C1 segment of cervical spinal cord (tissue), 14 donors: ENCODE data around the gene CCL24.
"Not testable (repeated sequence)": the region's sequence is repeated elsewhere in the genome, so short reads cannot be mapped to it uniquely, and the experiment has no call there.

Source experiments
- DNase-seq, 14 donors: peaks; one replicate each; lab custom pipeline; 2025; lab: John Stamatoyannopoulos, UW

Gene CCL24

DNA sequence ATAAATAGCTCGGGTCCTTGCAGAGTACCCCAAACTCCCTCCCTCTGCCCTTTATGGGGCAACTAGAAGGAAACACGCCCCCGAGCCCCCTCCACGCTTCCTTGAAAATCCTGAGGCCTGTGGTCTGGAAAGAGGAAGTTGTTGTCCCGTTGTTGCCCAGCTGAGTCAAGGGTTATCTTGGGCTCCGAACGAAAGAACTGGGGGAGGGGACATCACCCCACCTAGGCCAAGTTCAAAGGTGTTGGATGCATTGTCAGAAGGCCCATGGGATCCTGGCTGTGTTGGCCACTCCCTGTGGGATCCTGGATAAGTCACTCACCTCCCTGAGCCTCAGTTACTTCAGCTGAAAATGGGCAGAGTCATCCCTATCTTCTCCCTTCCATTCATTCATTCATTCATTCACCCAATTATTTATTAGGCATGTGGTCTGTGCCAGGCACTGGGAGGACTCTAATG is at the start of gene CCL24:
CCL24 (minus strand) TSS at position 26 of the 456 bp plus-strand sequence. CDS start 91 bp downstream, outside the sequence.
- no peak for DNase-seq

DNA sequence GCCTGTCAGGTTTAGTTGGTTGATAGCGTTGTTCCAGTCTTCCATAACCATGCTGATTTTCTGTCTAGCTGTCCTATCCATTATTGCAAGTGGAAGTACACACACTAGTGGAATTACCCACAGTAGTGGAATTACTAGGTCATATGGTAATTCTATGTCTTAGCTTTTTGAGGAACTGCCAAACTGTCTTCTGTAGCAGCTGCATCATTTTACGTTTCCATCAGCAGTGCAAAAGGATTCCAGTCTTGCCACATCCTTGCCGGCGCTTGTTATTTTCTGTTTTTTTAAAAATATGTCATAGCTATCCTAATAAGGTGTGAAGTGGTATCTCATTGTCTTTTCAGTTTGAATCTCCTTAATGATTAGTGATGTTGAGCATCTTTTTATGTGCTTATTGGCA is 48.0 kb upstream of the CCL24 start:
- DNase-seq: no peak

GRCh38 chr7:75858410-75858809 is 44.8 kb upstream of the CCL24 start:
- no peak for DNase-seq

DNA sequence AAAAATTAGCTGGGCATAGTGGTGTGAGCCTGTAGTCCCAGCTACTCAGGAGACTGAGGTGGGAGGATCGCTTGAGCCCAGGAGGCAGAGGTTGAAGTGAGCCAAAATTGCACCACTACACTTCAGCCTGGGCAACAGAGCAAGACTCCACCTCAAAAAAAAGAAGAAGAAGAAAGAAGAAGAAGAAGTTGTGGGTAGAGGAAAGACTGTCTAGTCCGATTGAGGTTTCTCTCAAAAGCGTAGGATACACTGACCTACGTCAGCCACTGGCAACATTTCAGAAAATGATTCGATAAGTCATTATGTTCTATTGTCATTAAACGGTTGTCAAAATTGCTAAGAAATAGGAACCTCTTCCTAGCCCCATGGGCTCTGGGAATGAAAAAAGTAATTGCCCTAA is 42.9 kb upstream of the CCL24 start:
- DNase-seq: no peak

- not testable (repeated sequence) for DNase-seq
These were observed 41.3 kb upstream of the CCL24 start for GRCh38 chr7:75854813-75855345.

GRCh38 chr7:75854233-75854632 is 40.6 kb upstream of the CCL24 start:
- no peak for DNase-seq

GRCh38 chr7:75850235-75850634 is 36.6 kb upstream of the CCL24 start:
- no peak for DNase-seq

DNA sequence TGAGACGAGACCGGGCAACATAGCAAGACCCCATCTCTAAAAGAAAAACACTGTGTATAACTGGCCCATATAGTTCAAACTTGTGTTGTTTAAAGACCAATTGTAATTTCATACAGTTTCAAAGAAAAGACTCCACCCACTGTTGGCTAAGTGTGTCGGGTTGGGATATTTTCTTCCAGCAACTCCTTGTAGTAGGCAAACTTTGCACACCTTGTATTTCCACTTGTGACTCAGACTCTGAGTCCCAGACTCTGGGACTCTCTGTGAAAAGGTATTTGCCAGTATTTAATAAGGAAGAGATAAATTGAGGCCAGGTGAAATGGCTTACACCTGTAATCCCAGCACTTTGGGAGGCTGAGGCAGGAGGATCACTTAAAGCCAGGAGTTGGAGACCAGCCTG is 36.0 kb upstream of the CCL24 start:
- no peak for DNase-seq

- DNase-seq: no peak
These were observed 34.1 kb upstream of the CCL24 start for GRCh38 chr7:75847707-75848106.

DNA sequence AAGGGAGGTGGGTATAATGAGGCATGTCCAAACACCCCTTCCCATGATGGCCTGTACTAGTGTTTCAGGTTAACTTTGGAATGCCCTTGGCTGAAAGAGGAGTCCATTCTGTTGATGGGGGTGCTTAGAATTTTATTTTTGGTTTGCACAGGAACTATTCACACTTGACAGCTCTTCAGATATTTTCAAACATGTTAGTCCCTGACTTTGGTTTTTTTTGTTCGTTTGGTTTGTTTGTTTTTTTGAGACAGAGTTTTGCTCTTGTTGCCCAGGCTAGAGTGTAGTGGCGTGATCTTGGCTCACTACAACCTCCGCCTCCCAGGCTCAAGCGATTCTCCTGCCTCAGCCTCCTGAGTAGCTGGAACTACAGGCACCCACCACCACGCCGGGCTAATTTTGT is 31.5 kb upstream of the CCL24 start:
- DNase-seq: not testable (repeated sequence)

- no peak for DNase-seq
These were observed 30.6 kb upstream of the CCL24 start for GRCh38 chr7:75844158-75844557.

GRCh38 chr7:75843613-75844116 is 30.1 kb upstream of the CCL24 start:
- no peak for DNase-seq

DNA sequence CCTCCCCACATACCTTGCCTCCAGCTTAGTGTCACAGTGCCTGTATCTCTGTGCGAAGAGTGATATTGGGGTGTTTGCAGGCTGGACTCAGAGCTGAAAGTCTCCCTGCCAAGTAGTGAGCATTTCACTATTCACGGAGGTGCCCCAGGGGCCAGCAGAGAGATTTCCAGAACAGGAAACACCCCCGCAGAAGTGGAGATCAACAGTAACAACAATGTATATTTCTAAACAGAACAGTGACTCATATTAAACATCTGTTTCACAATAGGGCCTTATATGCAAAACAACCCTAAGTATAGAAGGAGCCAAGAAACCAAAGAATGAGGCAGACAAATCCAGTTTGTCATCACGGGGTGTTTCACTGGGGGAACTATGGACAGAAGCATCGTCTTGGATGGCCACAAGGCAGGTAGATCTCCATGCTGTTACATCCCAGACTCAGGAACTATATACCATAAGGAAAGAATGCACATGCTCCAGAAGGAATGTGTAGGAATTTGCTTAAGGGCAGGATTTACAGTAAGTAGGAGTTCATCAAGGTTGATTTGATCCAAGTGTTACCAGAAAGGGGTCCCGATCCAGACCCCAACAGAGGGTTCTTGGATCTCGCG is 29.3 kb upstream of the CCL24 start:
- DNase-seq: peak in 1 of 14 donors; percentile 4

- no peak for DNase-seq
These were observed 26.4 kb upstream of the CCL24 start for GRCh38 chr7:75840029-75840428.

DNA sequence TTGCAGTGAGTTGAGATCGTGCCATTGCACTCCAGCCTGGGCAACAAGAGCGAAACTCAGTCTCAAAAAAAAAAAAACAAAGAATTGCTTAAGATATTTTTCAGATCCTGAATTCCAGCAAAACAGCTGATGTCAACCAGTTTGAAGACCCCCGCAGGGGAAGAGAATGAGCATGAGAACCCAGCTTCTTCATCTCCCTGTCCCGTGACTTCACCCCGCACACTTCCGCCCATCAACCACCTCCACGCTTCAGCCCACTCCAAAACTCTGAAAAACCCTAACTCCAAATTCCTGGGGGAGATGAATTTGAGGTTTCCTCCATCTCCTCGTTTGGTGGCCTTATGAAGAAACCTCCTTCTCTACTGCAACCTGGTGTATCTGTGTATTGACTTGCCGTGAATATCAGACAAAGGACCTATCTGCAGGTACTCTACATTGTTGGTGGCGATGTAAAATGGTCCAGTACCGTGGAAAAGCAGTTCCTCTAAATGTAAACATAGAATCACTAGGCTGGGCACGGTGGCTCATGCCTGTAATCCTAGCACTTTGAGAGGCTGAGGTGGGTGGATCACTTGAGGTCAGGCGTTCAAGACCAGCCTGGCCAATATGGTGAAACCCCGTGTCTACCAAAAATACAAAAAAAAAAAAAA is 24.8 kb upstream of the CCL24 start:
- DNase-seq: not testable (repeated sequence)

DNA sequence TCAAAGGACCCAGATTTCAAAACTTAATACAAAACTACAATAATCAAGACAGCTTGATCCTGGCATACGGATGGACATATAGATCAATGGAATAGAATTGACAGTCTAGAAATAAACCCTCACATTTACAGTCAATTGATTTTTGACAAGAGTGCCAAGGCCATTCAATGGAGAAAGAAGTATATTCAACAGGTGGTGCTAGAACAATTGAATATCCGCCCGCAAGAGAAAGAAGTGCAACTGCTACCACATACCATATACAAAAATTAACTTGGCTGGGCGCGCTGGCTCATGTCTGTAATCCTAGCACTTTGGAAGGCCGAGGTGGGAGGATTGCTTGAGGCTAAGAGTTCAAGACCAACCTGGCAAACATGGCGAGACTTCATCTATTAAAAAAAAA is 23.2 kb upstream of the CCL24 start:
- no peak for DNase-seq

GRCh38 chr7:75835688-75836285 is 22.2 kb upstream of the CCL24 start:
- no peak for DNase-seq

DNA sequence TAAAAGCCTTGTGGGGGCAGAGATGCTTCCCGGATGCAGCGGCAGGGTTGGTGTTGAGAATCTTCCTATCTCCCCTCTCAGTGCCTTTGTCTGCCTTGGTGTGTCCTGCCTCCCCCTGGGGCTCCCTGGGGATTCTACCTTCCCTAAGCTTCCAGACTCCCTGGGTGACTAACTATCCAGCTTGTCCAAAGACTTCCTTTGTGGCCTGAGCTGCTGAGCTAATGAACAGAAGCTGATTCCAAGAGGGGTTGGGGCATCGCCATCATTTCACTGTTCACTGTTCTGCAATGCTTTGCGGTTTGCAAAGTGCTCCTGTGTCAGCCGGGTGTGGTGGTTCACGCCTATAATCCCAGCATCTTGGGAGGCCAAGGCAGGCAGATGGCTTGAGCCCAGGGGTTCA is 20.1 kb upstream of the CCL24 start:
- not testable (repeated sequence) for DNase-seq

DNA sequence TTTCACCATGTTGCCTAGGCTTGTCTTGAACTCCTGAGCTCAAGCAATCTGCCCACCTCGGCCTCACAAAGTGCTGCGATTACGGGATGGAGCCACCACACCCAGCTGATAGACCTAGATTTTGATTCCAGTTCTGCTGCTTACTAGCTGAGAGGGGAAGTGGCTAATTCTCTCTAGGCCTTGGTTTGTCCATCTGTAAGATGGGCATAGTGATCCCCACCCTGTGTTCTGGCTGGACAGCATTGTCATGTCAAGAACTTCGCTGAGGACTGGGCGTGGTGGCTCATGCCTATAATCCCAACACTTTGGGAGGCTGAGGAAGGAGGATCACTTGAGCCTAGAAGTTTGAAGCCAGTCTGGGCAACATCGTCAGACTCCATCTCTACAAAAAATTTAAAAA is 17.4 kb upstream of the CCL24 start:
- DNase-seq: no peak

DNA sequence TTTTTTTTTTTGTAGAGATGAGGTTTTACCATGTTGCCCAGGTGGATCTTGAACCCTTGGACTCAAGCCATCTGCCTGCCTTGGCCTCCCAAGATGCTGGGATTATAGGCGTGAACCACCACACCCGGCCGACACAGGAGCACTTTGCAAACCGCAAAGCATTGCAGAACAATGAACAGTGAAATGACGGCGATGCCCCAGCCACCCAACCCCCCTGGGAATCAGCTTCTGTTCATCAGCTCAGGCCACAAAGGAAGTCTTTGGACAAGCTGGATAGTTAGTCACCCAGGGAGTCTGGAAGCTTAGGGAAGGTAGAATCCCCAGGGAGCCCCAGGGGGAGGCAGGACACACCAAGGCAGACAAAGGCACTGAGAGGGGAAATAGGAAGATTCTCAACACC is 16.1 kb upstream of the CCL24 start:
- peak in 1 of 14 donors; percentile 11 for DNase-seq

GRCh38 chr7:75823198-75823910 is 9.7 kb upstream of the CCL24 start:
- DNase-seq: no peak

GRCh38 chr7:75820688-75821087 is 7.1 kb upstream of the CCL24 start:
- no peak for DNase-seq
